Measurements from ENCODE around the gene ARHGAP8. TPM values are rescaled to one million over a fixed set of nuclear protein-coding genes. Genes with fewer than 3 reads are reported as not detected.

The ARHGAP8 gene
- total RNA-seq, 1 experiment from 2014 or later, result not detected

GRCh38 chr22:44724859-44725258 is 27.5 kb upstream of the ARHGAP8 start:
- no peak for DNase-seq (ENCODE audit: low read depth)

DNA sequence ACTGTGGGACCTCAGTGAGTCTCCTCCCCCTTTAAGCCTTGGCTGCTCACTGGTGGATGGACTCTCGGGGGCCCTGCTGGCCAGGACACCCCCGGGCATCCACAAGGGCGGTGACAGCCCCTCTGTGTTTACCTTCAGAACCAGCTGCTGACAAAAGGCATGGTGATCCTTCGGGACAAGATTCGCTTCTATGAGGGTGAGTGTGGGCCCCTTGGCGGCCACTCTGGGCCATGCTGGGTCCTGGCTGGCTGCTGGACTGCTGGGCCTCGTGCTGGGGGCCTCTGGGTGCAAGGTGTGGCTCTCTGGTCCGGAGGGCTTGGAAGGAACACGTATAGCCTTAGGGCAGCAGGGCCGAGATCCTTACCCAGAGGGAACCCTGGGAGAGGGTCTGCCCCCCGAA is 25.9 kb upstream of the ARHGAP8 start:
- no peak for DNase-seq (ENCODE audit: low read depth)

DNA sequence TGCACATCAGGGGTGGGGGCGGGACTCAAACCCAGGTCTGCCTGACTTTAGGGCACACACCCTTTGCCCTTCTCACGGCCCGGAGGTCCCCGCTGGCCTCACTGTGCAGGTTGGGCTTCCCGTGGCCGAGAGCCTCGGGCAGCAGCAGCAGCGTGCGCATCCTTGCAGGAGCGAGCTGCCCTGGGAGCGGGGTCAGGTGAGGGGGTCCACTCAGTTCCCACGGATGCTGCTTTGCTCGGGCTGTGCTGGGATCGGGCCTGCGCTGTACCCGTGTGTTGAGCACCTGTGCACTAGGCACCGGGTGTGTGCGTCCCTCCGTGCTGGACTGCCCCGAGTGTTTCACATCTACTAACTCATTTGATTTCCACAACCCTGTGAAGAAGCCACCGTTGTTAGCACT is 25.2 kb upstream of the ARHGAP8 start:
- no peak for DNase-seq (ENCODE audit: low read depth)

- DNase-seq (ENCODE audit: low read depth), result no peak
These were observed 24.7 kb upstream of the ARHGAP8 start for GRCh38 chr22:44727709-44728108.

DNA sequence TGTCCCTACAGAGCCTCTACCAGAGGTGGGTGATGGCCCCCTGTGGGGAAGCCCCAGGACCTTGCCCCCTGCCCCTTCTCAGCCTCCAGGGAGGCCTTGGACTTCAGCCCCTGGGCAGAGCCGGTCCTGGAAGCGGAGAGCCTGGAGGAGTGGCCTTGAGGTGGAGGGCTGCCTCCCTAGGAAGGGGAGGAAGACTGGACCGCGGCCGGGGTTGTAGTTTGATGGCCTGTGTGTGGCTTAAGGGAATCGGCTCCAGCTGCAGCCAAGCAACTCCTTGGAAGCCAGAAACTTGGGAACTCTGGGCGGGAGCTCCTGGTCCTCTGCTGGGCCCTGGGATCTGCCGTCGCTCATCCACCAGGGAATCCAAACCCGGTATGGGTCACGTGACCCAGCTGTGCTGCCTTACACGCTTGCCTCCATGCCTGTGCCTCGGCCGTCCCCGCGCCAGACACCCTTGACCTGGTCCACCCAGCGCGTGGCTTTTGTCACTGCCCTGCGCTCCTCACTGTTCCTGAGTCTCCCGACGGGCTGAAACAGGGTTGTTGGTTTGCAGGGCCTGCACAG is 23.5 kb upstream of the ARHGAP8 start:
- DNase-seq (ENCODE audit: low read depth), result no peak

- no peak for DNase-seq (ENCODE audit: low read depth)
These were observed 22.9 kb upstream of the ARHGAP8 start for GRCh38 chr22:44729391-44730021.

- DNase-seq (ENCODE audit: low read depth), result no peak
These were observed 22.4 kb upstream of the ARHGAP8 start for GRCh38 chr22:44730022-44730393.

GRCh38 chr22:44730490-44731356 is 21.7 kb upstream of the ARHGAP8 start:
- no peak for DNase-seq (ENCODE audit: low read depth)

- DNase-seq (ENCODE audit: low read depth), result no peak
These were observed 20.9 kb upstream of the ARHGAP8 start for GRCh38 chr22:44731357-44731970.

- no peak for DNase-seq (ENCODE audit: low read depth)
These were observed 20.3 kb upstream of the ARHGAP8 start for GRCh38 chr22:44732017-44732561.

DNA sequence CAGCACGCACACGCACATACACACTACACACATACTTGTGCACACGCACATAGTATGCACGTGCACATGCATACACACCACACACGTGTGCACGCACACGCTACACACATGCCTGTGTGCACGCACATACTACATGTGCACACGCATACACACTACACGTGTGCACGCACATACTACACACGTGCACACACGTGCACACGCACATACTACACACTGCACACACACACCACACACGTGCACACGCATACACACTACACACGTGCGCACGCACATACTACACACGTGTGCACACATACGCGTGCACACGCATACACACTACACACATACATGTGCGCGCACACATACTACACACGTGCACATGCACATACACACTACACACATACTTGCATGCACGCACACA is 19.7 kb upstream of the ARHGAP8 start:
- no peak for DNase-seq (ENCODE audit: low read depth)

DNA sequence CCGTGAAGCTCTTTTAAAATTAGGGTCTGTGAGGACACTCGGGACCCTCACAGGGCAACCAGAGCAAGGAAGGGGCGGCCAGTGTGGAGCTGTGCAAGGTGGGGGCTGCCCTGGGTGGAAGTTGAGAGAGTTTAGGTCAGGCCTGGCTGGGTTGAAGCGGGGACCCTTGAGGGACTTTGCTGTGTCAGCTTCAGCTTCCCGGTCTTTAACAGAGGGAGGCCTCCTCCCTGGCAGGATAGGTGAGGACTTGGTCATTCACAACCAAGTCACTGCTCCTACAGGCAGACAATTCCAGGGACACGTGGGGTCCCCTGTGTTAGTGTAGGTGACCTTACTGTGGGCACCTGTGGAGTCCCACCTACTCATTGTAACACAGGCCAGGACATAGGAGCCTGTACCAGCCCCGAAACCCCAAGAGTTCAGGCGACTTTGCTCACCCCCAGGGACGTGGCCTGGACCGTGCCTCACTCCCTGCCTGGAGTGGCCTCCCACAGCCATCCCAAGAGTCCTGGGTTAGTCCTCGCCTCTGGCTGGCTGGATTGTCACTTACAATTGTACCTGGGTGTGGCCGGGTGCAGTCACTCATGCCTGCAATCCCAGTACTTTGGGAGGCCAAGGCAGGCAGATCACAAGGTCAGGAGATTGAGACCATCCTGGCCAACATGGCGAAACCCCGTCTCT is 18.8 kb upstream of the ARHGAP8 start:
- no peak for DNase-seq (ENCODE audit: low read depth)

GRCh38 chr22:44734278-44734677 is 18.1 kb upstream of the ARHGAP8 start:
- no peak for DNase-seq (ENCODE audit: low read depth)

DNA sequence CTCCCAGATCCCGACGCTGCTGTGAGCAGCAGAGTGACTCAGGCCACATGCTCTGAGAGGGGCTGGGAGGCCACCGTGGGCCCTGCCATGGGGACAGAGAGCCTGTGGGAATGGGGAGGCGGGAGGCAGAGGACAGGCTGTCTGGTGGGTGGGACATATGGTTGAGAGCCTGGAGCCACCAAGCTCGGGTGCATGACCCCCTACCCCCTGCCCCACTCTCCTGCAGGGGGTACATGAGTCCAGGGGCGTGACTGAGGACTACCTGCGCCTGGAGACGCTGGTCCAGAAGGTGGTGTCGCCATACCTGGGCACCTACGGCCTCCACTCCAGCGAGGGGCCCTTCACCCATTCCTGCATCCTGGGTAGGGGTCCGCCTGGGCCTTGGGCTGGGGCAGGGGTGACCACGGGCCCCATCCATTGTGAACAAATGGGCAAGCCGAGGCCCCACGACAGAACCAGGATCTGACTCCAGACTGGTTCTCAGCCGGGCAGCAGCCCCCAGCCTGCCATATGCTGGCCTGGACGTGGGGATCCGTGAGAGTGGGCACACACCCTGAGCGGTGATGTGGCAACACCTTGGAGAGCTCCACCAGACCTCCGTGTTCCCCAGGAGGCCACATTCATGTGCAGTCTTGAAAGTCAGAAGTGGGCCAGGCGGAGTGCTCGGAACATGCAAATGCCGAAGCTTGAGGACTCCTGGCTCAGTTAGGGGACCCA is 17.4 kb upstream of the ARHGAP8 start:
- DNase-seq (ENCODE audit: low read depth), result no peak

DNA sequence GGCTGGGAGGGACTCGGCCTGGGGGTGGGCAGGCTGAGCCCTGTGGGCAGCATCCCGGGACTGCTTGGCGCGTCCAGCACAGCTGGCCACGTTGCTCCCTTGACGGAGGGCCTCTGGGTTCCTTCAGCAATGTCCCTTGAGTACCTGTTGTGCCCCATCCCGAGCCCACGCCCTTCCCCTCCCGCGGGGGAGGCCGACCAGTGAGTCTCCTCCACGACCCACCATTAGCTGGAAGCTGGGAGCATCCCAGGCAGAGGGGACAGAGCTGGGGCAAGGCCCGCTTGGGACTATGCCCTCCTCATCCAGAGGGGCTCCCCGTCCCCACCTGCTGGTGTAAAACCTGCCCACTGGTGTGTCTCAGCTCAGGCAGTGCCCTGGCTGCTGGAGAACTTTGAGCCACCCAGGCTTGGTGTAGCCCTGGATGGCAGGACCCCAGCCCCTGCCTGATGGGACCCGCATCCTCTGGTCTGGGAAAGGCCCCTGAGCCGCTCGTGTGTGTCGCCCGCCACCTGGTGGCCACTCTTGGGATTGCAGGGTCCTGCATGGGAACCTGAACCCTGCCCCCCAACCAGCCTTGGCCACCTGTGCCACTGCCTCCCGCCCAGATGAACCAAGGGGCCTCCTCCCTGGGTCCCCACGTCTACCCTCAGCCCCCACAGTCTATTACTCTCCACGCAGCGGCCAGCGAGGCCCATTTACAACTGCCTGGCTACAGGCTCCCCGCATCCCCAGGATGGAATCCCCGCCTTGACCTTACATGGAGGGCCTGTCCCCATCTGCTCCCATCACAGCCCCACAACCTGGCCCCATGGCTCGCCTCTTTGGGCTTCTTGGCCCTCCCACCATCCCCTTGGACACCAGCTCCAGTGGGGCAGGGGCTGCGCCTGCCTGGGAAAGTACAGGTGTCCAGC is 16.6 kb upstream of the ARHGAP8 start:
- DNase-seq (ENCODE audit: low read depth), result no peak

DNA sequence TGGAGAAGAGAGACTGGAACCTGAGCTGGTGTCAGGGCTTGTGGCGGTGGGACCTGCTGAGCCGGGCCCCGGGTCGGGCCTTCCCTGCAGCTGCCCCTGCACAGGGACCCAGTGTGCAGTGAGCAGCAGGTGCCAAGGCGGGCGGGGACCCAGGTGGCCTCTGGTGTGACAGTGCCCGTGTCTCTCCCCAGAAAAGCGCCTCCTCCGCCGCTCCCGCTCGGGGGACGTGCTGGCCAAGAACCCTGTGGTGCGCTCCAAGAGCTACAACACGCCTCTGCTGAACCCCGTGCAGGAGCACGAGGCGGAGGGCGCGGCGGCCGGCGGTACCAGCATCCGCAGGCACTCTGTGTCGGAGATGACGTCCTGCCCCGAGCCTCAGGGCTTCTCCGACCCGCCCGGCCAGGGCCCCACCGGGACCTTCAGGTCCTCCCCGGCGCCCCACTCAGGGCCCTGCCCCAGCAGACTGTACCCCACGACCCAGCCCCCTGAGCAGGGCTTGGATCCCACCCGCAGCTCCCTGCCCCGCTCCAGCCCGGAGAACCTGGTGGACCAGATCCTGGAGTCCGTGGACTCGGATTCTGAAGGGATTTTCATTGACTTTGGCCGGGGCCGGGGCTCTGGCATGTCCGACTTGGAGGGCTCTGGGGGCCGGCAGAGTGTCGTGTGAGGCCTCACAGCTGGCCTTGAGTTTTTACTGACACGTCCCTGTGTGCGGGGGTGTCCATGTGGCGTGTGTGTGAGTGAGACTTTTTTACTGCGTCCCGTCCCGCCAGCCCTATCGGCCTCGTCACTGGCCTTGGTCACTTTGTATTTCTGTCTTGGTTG is 15.6 kb upstream of the ARHGAP8 start:
- no peak for DNase-seq (ENCODE audit: low read depth)

- DNase-seq (ENCODE audit: low read depth), result no peak
These were observed 14.7 kb upstream of the ARHGAP8 start for GRCh38 chr22:44737406-44738346.

DNA sequence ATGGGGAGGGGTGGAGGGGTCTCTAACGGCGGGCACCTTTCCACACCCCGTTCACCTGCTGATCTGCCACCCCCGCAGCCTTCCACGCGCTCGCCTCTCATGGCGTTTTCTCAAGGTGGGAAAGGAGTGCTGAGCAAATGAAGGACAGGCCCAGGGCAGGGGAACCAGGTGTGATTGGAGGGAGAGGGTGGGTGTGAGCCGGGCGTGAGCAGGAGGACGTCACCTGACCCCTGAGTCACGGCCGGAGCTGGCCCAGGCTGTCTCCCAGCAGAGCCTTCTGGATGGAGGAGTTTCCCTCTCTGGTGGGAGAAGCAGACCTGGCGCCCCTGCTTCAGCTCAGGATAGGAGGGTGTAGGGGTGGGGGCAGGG is 14.0 kb upstream of the ARHGAP8 start:
- no peak for DNase-seq (ENCODE audit: low read depth)
